Urothelium cell line (cell line): Measurements from ENCODE around the gene LRG1.

ENCODE experiments used
- DNase-seq: peaks from one replicate; pipeline ENCODE4 v3.0.0; 2011; ENCODE audit warnings: low spot score, mixed read lengths
- FAIRE-seq: peaks from 2 replicates; lab custom pipeline; 2011; peaks lifted over from hg19 to GRCh38; lab: Jason Lieb, UNC

Gene LRG1

DNA sequence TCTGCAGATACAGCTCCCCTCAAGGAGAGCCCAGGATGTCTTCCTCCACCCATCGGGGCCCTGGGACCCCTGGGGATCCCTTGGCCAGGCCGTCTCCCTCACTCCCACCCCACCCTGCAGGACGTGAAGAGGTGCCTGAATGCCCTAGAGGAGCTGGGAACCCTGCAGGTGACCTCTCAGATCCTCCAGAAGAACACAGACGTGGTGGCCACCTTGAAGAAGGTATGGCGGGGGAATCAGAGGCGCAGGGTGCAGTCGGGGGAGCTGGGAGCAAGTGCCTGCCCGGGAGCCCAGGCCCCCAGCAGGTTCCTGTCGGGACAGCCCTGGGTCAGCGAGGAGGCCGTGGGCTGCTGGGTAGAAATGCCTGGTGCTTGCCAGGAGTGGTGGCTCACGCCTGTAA is 41.1 kb downstream of the LRG1 start:
- FAIRE-seq: no peak
- no peak for DNase-seq

GRCh38 chr19:4497770-4498389 is 42.0 kb downstream of the LRG1 start:
- DNase-seq (no peak), FAIRE-seq (no peak)

- DNase-seq: no peak
- no peak for FAIRE-seq
Measured at GRCh38 chr19:4496304-4496703, 43.5 kb downstream of the LRG1 start.

GRCh38 chr19:4495471-4495870 is 44.4 kb downstream of the LRG1 start:
- DNase-seq (no peak), FAIRE-seq (no peak)

DNA sequence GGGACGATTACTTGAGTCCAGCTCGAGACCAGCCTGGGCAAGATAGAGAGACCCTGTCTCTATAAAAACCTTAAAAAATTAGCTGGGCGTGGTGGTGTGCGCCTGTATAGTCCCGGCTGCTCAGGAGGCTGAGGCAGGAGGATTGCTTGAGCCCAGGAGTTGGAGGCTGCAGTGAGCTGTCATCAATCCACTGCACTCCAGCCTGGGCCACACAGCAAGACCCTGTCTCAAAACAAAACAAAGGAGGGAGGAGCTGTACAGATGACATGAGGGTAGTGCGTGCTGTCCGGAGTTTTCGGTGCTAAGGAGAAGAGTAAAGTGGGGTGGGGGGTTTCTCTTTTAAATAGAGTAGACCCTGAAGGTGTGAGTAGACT is 45.2 kb downstream of the LRG1 start:
- FAIRE-seq (no peak), DNase-seq (no peak)

GRCh38 chr19:4493929-4494690 is 45.7 kb downstream of the LRG1 start:
- FAIRE-seq: no peak

GRCh38 chr19:4493104-4493928 is 46.5 kb downstream of the LRG1 start:
- no peak for DNase-seq
- no peak for FAIRE-seq

More at GRCh38 chr19:4493929-4494690, 45.7 kb downstream of the LRG1 start:
- no peak for DNase-seq

- DNase-seq (no peak), FAIRE-seq (peak; percentile 99)
Measured at GRCh38 chr19:4492337-4493103, 47.3 kb downstream of the LRG1 start.

DNA sequence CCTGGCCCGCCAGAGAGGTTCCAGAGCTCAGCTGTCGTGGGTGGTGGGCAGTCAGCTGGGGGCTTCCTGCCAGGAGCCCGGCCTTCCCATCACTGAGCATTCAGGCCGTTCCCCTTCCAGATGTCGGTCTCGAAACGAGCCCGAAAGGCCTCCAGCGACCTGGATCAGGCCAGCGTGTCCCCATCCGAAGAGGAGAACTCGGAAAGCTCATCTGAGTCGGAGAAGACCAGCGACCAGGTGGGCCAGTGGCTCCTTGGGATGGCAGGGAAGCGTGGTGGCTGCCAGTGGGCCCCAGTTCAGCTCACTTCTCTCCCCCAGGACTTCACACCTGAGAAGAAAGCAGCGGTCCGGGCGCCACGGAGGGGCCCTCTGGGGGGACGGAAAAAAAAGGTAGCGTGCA is 48.4 kb downstream of the LRG1 start:
- DNase-seq (no peak), FAIRE-seq (no peak)

GRCh38 chr19:4488496-4488895 is 51.3 kb downstream of the LRG1 start:
- no peak for FAIRE-seq
- DNase-seq: no peak

DNA sequence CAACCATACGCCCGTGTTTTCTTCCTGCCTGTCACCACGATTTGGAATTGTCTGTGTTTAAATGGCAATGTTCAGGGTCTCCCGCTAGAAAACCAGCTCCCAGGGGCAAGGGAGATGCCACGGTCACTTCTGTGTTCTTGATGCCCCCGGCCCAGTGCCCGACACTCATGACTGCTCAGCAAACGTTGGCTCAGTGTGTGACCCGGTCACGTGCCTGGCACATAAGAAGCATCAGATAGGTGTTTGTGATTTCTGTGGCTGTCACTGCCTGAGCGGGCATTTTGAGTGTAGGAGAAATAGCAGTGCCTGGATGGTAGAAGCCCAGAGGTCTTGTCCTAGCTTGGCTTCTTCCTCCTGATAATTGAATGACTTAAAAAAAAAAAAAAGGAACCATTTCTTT is 52.3 kb downstream of the LRG1 start:
- DNase-seq (no peak), FAIRE-seq (no peak)
